ENCODE results near the gene LEPROT.

- TF ChIP-seq EZH2 (IDR thresholded peaks at IDR 0.05; ENCODE audit: insufficient read depth, poor library complexity, severe bottlenecking) (no peak), EZH2phosphoT487 (IDR thresholded peaks at IDR 0.05; ENCODE audit: insufficient read depth, low read depth) (no peak)
Observed at GRCh38 chr1:65449214-65449823, 28.9 kb downstream of the LEPROT start.

Data from GM23248 (cell line).